ENCODE data around the gene ANTXR1.

Gene ANTXR1

GRCh38 chr2:69062307-69062962 is 49.5 kb downstream of the ANTXR1 start:
- Histone ChIP-seq H3K27me3 (no peaks in the 10 kb centered on the region), H3K36me3 (no peaks in the 10 kb centered on the region), H3K4me1 (no peaks in the 10 kb centered on the region), H3K4me3 (ENCODE audit: low read depth, low read length) (no peak overlapping the region), H3K9me3 (no peaks in the 10 kb centered on the region)
- TF ChIP-seq CTCF (IDR thresholded peaks at IDR 0.05; ENCODE audit: low read depth, low read length), result no peak
- DNase-seq, result no peak

DNA sequence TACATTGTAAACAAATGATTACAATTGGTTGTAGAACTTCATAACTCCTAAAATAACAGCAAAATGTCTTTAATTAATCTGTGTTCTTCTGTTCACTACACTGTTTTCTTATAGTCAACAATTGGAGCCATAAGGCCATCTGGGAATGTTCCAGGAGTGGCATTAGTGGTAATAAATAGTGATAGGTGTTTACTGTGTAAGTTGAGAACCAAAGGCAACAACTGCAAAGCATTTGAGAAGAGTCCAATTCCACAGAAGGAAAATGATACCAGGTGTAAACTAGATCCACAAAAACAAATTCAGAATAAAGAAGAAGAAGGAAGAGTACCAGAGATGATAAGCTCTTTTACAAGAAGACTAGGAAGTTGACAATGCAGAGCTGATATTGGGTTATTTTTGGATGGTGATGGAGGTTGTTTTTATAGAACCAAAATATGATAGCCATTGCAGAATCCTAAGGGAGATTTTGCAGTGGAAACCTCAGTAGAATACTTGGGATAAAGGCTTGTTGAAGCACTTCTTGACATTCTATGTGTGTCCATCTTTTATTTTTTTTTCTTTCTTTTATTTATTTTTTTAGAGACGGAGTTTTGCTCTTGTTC is 52.9 kb downstream of the ANTXR1 start:
- TF ChIP-seq CTCF (IDR thresholded peaks at IDR 0.05; ENCODE audit: low read depth, low read length), result no peak
- Histone ChIP-seq H3K4me3 (ENCODE audit: low read depth, low read length) (no peak overlapping the region), H3K9me3 (no peaks in the 10 kb centered on the region), H3K27me3 (no peaks in the 10 kb centered on the region), H3K36me3 (no peaks in the 10 kb centered on the region), H3K4me1 (no peaks in the 10 kb centered on the region)
- no peak for DNase-seq

DNA sequence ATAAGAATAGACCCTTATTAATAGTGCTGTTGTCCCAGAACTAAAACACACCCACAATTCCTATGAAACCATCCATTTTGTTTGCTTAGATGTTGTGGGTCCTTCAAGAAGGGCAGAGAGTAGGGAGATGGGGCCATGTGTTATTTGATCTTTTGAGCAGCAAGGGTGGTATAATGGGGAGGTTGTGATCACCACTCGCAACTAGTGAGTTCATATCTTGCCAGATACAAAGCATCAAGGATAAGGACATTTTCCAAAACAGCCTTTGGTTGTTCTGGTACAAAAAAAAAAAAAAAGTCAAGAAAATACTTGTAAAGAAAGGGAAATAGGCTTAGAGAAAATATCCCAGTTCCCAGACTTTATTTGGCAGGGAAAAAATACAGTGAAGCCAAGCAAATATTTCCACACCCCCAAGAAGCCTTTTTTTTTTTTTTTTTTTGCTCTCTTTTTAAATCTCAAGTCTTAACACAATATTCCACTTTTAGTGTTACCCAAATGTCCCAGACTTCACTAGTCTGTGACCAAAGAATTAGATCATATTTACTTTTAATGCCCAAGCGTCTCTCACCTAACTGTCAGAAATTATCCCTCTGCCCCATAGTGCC is 54.1 kb downstream of the ANTXR1 start:
- Histone ChIP-seq H3K27me3 (no peaks in the 10 kb centered on the region), H3K4me1 (no peaks in the 10 kb centered on the region), H3K36me3 (no peaks in the 10 kb centered on the region), H3K9me3 (no peaks in the 10 kb centered on the region), H3K4me3 (ENCODE audit: low read depth, low read length) (no peak overlapping the region)
- DNase-seq, result no peak
- no peak for TF ChIP-seq CTCF (IDR thresholded peaks at IDR 0.05; ENCODE audit: low read depth, low read length)

DNA sequence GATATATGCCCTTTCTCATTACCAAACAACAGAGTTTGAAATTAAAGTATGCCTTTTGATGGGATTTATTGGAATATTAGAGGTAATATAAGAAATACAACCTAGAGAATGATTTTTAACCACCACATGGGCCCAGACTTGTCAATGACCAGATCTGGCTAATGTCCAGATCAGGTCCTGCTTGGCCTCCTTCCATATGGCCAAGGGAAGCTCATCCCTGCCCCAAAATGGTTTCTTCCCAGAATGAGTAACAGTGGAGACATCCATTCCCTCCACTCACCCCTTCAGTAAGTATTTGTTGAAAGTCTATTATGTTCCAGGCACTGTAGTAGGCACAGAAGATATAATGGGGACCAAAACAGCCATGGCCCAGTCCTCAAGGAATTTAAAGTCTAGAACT is 54.9 kb downstream of the ANTXR1 start:
- Histone ChIP-seq H3K36me3 (no peaks in the 10 kb centered on the region), H3K4me3 (ENCODE audit: low read depth, low read length) (no peak overlapping the region), H3K27me3 (no peaks in the 10 kb centered on the region), H3K4me1 (no peaks in the 10 kb centered on the region), H3K9me3 (no peaks in the 10 kb centered on the region)
- DNase-seq, result no peak
- no peak for TF ChIP-seq CTCF (IDR thresholded peaks at IDR 0.05; ENCODE audit: low read depth, low read length)

DNA sequence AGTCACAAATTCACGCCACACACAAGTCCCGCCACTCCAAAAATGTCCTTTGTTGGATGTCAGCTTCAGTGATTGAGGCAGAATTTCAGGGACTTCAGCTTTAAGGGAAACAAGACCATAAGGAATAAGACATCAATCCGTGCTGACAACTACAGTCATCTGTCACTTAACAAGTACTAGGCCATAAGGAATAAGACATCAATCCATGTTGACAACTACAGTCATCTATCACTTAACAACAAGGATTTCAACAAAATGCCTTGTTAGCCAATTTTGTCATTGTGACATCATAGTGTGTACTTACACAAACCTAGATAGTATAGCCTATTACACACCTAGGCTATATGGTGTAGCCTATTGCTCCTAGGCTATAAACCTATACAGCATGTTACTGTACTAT is 58.0 kb downstream of the ANTXR1 start:
- no peak for DNase-seq
- Histone ChIP-seq H3K27me3 (no peaks in the 10 kb centered on the region), H3K9me3 (no peaks in the 10 kb centered on the region), H3K4me1 (no peaks in the 10 kb centered on the region), H3K36me3 (no peaks in the 10 kb centered on the region), H3K4me3 (ENCODE audit: low read depth, low read length) (no peak overlapping the region)
- no peak for TF ChIP-seq CTCF (IDR thresholded peaks at IDR 0.05; ENCODE audit: low read depth, low read length)

GRCh38 chr2:69073928-69074570 is 61.1 kb downstream of the ANTXR1 start:
- Histone ChIP-seq H3K27me3 (no peaks in the 10 kb centered on the region), H3K36me3 (no peaks in the 10 kb centered on the region), H3K4me3 (ENCODE audit: low read depth, low read length) (no peak overlapping the region), H3K9me3 (no peaks in the 10 kb centered on the region), H3K4me1 (no peaks in the 10 kb centered on the region)
- no peak for DNase-seq
- TF ChIP-seq CTCF (IDR thresholded peaks at IDR 0.05; ENCODE audit: low read depth, low read length), result no peak

Measured in BE2C (cell line).